Hepatocyte (in vitro differentiated cells): ENCODE measurements around the gene LRP1B.

Source experiments
- EZH2 ChIP-seq: fragments of 200-600 bp; sonication (generic); IDR thresholded peaks from 2 replicates; pipeline ENCODE4 v1.6.1; 2016; ENCODE audit warnings: antibody characterized with exemption, mild to moderate bottlenecking, borderline replicate concordance
- EZH2phosphoT487 ChIP-seq: fragments of 200-600 bp; sonication (generic); IDR thresholded peaks from one replicate; pipeline ENCODE4 v1.6.1; 2018; ENCODE audit warnings: antibody characterized with exemption, mild to moderate bottlenecking, low read depth, moderate library complexity; ENCODE audit not compliant: unreplicated experiment, severe bottlenecking
- TF ChIP-seq, protein P1 (sequence below): fragments of 200-600 bp; sonication (generic); IDR thresholded peaks from 2 replicates; pipeline ENCODE4 v1.5.1; 2016; ENCODE audit warnings: antibody characterized with exemption, mild to moderate bottlenecking; ENCODE audit not compliant: poor library complexity

- TF ChIP-seq, protein P1, sequence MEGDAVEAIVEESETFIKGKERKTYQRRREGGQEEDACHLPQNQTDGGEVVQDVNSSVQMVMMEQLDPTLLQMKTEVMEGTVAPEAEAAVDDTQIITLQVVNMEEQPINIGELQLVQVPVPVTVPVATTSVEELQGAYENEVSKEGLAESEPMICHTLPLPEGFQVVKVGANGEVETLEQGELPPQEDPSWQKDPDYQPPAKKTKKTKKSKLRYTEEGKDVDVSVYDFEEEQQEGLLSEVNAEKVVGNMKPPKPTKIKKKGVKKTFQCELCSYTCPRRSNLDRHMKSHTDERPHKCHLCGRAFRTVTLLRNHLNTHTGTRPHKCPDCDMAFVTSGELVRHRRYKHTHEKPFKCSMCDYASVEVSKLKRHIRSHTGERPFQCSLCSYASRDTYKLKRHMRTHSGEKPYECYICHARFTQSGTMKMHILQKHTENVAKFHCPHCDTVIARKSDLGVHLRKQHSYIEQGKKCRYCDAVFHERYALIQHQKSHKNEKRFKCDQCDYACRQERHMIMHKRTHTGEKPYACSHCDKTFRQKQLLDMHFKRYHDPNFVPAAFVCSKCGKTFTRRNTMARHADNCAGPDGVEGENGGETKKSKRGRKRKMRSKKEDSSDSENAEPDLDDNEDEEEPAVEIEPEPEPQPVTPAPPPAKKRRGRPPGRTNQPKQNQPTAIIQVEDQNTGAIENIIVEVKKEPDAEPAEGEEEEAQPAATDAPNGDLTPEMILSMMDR, result no peak
- no peak for TF ChIP-seq EZH2
- TF ChIP-seq EZH2phosphoT487, result no peak
Observed at GRCh38 chr2:141515931-141516330, 614.9 kb downstream of the LRP1B start.
